ENCODE results near the gene RNF220. TPM values are rescaled to one million over a fixed set of nuclear protein-coding genes. Genes with fewer than 3 reads are reported as not detected.

Gene RNF220
- total RNA-seq, 4 donors from 2014 or later, result 22.0 to 94.3 (median 49.4) TPM

- intact Hi-C loops (cut with DNase I; ENCODE audit: low total_unique reads), result no loop called here
- H3K36me3 ChIP-seq, result no peaks in the 10 kb centered on the region
- peak; percentile 71 to 72 for DNase-seq
- no peak for TF ChIP-seq POLR2A (IDR thresholded peaks at IDR 0.05)
- peak; percentile 53 to 78 (median 70) for TF ChIP-seq CTCF (IDR thresholded peaks at IDR 0.05)
- H3K4me1 ChIP-seq, result no peaks in the 10 kb centered on the region
- H3K9me3 ChIP-seq, result no peaks in the 10 kb centered on the region
- no peak overlapping the region for H3K4me3 ChIP-seq
- no peak overlapping the region for H3K27ac ChIP-seq
- no peaks in the 10 kb centered on the region for H3K27me3 ChIP-seq
These were observed 204.3 kb downstream of the RNF220 start for GRCh38 chr1:44609412-44609767.

- Histone ChIP-seq H3K4me1 (no peaks in the 10 kb centered on the region), H3K4me3 (no peak overlapping the region), H3K27me3 (no peaks in the 10 kb centered on the region), H3K36me3 (no peaks in the 10 kb centered on the region), H3K27ac (no peak overlapping the region), H3K9me3 (no peaks in the 10 kb centered on the region)
- intact Hi-C loops (cut with DNase I; ENCODE audit: low total_unique reads), result no loop called here
- TF ChIP-seq POLR2A (IDR thresholded peaks at IDR 0.05) (no peak), CTCF (IDR thresholded peaks at IDR 0.05) (no peak)
- DNase-seq, result no peak
These were observed 204.9 kb downstream of the RNF220 start for GRCh38 chr1:44609768-44610526.

- H3K27me3 ChIP-seq, result no peaks in the 10 kb centered on the region
- DNase-seq, result no peak
- intact Hi-C loops (cut with DNase I; ENCODE audit: low total_unique reads), result no loop called here
- no peak overlapping the region for H3K4me3 ChIP-seq
- TF ChIP-seq POLR2A (IDR thresholded peaks at IDR 0.05) (no peak), CTCF (IDR thresholded peaks at IDR 0.05) (no peak)
- H3K36me3 ChIP-seq, result no peaks in the 10 kb centered on the region
- H3K9me3 ChIP-seq, result no peaks in the 10 kb centered on the region
- H3K27ac ChIP-seq, result no peak overlapping the region
- no peaks in the 10 kb centered on the region for H3K4me1 ChIP-seq
These were observed 205.6 kb downstream of the RNF220 start for GRCh38 chr1:44610527-44611148.

- Histone ChIP-seq H3K36me3 (no peaks in the 10 kb centered on the region), H3K9me3 (no peaks in the 10 kb centered on the region), H3K4me1 (no peaks in the 10 kb centered on the region), H3K27ac (no peak overlapping the region), H3K27me3 (no peaks in the 10 kb centered on the region), H3K4me3 (no peak overlapping the region)
- TF ChIP-seq POLR2A (IDR thresholded peaks at IDR 0.05) (no peak), CTCF (IDR thresholded peaks at IDR 0.05) (no peak)
- intact Hi-C loops (cut with DNase I; ENCODE audit: low total_unique reads), result no loop called here
- no peak for DNase-seq
These were observed 206.4 kb downstream of the RNF220 start for GRCh38 chr1:44611419-44611818.

GRCh38 chr1:44611866-44612265, 206.8 kb downstream of the RNF220 start:
- Histone ChIP-seq H3K27me3 (no peaks in the 10 kb centered on the region), H3K27ac (no peak overlapping the region), H3K4me1 (no peaks in the 10 kb centered on the region), H3K9me3 (no peaks in the 10 kb centered on the region), H3K4me3 (no peak overlapping the region), H3K36me3 (no peaks in the 10 kb centered on the region)
- TF ChIP-seq CTCF (IDR thresholded peaks at IDR 0.05), result no peak
- TF ChIP-seq POLR2A (IDR thresholded peaks at IDR 0.05), result no peak
- no peak for DNase-seq
- intact Hi-C loops (cut with DNase I; ENCODE audit: low total_unique reads), result loop anchor here (2.0 kb wide), 1 partner anchor 35 kb away; no protein-coding TSS in a partner anchor

All from uterus (tissue), 4 donors.